GM21825 (cell line): ENCODE results near the gene CGB2.
"Not testable (repeated sequence)": the region's sequence is repeated elsewhere in the genome, so short reads cannot be mapped to it uniquely, and the experiment has no call there.

Experiments
- ATAC-seq: cut with Tn5 transposase; IDR thresholded peaks from one replicate; pipeline ENCODE4 v1.9.1; 2021; ENCODE audit warnings: mild to moderate bottlenecking, moderate library complexity; ENCODE audit not compliant: unreplicated experiment

Gene CGB2

DNA sequence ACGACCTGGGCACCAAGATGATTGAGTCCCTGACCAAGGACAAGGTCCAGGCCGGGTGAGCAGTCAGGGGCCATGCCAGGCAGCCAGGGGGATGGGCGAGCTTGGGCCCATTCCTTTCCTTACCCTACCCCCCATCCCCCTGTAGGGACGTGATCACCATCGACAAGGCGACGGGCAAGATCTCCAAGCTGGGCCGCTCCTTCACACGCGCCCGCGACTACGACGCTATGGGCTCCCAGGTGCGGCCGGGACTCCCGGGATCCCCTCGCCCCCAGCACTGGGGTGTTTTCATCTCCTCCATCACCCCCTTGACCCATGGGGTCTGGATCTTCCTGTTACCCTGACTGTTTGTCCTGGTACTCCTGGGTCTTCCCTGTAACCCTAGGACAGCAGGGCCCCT lies 21.9 kb upstream of the CGB2 start:
- ATAC-seq, result no peak

DNA sequence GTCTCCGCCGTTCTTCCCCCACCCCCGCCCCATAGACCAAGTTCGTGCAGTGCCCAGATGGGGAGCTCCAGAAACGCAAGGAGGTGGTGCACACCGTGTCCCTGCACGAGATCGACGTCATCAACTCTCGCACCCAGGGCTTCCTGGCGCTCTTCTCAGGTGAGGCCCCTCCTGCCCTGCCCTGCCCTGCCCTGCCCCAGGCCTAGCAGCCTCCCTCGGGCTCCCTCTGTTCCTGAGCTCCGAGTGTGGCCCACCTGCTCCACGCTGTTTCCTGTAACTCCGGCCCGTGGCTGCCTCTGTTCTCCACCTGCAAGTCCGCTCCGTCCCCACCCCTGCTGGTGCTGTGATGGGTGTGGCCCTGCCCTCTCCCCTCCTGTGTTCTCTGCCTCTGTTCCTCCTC lies 21.2 kb upstream of the CGB2 start:
- ATAC-seq, result no peak

DNA sequence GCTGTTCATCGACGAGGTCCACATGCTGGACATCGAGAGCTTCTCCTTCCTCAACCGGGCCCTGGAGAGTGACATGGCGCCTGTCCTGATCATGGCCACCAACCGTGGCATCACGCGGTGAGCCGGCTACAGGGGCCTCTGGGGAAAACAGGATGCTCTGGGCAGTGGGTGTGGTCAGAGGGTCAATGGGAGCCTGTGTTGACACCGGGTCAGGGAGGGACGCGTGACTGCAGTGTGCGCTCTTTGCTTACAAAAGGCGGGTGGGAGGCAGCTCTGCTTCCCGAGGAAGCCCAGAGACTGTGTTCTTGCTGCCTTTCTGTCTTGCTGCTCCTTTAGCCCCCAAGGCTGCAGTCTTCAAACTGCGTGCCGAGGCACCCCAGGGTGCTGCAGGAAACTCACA lies 20.5 kb upstream of the CGB2 start:
- no peak for ATAC-seq

DNA sequence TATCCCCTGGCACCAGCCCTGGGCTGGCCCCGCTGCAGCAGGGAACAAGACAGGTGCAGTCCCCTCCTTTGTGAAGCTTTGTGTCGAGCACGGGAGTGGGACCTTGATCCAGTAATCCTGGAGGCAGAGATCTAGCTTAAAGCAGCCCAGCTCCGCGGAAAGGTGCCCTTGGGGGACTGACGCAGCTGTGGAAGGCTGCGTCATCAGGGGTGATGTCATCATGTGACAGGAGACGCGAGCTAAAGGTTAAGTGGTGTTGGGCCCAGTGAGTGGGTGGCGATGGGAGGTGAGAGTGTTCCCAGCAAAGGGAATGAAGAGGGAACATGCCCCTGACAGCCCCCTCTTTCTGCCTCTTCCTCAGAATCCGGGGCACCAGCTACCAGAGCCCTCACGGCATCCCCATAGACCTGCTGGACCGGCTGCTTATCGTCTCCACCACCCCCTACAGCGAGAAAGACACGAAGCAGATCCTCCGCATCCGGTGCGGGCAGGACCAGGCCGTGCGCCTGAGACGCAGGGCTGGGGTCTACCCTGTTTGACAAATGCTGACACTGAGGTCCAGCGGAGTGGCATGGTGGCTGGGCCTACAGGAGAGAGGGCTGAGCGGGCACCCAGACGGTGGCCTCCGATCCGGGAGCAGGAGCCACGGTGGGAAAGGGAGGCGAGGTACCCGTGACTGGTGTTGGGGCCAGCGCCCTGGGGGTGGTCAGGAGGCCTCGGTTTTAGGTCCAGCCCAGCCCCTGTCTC lies 17.4 kb upstream of the CGB2 start:
- no peak for ATAC-seq

GRCh38 chr19:49014870-49015255 lies 16.8 kb upstream of the CGB2 start:
- no peak for ATAC-seq

DNA sequence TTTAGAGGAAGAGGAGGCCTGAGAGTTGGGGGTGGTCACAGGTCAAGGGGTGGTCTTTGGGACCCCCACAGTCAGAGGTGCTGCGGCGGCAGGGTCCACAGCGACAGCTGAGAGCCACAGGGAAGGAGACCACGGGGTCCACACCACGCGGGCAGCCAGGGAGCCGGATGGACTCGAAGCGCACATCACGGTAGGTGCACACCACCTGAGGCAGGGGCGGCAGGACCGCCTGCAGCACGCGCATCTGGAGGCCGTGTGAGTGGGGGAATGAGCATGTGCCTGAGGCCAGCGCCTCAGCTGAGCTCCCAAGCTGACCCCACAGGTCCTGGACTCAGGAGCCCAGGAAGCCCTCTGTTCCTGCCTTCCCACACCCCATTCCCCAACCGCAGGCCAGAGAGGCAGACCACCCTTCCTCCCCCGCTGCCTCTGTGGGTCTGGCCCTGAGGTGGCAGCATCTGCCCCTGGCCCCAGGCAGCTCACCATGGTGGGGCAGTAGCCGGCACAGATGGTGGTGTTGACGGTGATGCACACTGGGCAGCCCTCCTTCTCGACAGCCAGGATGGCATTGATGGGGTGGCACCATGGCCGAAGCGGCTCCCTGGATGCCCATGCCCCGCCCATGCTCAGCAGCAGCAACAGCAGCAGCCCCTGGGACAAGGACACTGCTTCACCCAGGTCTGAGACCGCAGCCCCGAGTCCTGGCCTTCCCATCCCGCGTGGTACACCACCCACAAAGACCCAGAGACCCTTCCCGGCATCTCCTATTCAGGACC lies 15.4 kb upstream of the CGB2 start:
- no peak for ATAC-seq

DNA sequence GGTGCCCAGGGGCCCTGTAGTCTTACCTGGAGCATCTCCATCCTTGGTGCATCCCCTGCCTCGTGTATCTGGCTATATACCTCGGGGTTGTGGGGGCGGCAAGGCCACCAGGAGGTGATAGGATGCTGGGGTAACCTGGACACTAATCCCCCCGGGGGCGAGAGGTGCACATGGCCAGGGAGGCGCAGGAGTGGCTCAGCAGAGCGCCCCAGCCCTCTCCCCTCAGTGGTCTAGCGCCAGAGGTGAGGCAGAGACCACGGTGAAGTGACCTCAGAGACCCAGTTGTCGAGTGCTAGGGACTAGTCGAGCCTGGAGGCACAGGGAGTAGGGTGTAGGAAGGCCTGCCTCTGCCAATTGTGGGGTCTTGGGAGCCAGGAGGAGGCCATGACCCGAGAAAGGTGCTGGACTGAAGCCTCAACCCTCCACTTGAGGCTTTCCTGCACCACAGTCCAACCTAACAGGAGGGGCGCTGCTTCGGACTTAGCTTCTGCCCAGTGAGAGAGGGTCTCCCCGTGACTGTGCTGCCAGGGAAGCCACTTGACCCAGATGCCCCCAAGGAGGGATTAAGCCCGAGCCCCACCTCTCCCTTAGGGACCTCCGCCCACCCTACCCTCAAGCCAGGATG lies 14.5 kb upstream of the CGB2 start, which contains the start of gene LHB:
Gene LHB (minus strand): TSS at position 51 of the 625 bp plus-strand sequence. CDS start 10 bp downstream, at position 41.
- ATAC-seq, result no peak

- ATAC-seq, result peak; percentile 38
Measured at GRCh38 chr19:49017666-49018351, 13.9 kb upstream of the CGB2 start.

- ATAC-seq, result not testable (repeated sequence)
Measured at GRCh38 chr19:49018388-49019241, 13.1 kb upstream of the CGB2 start.

DNA sequence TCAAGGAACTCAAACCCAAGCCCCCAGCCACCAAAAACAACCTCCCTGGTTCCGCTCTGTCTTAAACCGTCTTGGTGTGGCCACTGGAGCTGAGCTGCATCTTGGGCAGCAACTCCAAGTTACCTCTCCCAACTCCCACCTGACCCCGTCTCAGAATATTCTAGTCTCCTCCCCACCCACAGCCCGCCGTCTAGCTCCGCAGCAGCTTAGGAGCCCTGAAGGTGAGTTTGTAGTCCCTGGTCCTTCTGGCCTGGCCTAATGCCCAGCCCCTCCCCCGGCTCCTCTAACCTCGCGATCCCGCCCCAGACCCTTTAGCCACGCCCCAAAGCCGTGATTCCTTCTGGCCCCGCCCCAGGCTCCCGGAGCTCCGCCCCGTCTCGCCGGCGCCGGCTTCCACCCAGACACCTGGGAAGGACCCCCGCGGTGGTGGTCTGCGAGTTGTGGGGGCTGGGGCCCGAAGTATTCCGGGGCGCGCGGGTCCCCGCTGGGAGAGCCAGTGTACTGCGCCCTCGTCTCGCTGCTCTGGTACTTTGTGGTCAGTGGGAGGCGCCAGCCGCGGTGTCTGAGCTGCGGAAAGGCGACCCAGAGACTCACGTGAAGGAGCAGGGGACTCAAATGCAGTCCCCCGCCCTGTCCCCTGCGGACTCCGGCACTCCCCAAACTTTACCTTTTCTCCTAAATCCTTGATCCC lies 12.3 kb upstream of the CGB2 start:
- no peak for ATAC-seq

GRCh38 chr19:49020342-49020741 lies 11.3 kb upstream of the CGB2 start:
- ATAC-seq, result no peak

DNA sequence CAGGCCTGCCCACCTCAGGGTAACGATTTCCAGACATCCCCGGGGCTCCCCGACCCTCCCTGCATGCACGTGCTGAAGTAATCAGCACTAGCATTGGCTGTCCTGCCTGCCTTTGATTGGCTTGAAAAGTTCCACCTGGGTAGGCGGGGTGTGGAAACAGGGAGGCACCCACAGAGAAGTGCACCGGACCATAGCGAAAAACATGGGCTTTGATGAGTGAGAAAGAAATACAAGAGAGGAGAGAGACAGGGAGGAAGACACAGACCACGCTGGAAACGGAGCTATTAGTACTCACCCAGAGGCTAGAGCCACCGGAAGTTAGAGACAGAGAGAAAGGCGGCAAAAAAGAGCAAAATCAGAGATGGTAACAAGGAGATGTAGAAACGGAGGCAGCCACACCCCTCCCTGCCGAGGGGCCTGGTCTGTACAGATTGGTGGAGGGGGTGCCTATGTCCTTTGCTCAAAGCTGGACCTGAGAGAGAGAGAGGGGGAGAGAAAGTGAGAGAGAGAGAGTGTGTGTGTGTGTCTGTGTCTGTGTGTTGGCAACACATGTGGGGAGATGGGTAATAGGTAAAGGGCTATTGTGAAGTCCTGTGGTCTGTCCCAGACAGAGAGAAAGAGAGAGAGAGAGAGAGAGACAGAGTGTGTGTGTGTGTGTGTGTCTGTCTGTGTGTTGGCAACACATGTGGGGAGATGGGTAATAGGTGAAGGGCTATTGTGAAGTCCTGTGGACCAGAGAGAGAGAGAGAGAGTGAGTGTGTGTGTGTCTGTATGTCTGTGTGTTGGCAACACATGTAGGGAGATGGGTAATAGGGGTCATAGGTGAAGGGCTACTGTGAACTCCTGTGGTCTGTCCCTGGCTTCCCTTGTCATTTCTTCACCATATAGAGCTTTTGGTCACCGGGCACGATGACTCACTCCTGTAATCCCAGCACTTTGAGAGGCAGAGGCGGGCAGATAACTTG lies 10.5 kb upstream of the CGB2 start:
- ATAC-seq, result no peak

GRCh38 chr19:49022116-49022515 lies 9.6 kb upstream of the CGB2 start:
- ATAC-seq, result no peak

- ATAC-seq, result not testable (repeated sequence)
Measured at GRCh38 chr19:49024233-49024632, 7.5 kb upstream of the CGB2 start, which contains the start of gene CGB3. Gene CGB3, minus strand, starts transcription at chr19:49024333. Its CDS starts 362 bp downstream, at chr19:49023971.

DNA sequence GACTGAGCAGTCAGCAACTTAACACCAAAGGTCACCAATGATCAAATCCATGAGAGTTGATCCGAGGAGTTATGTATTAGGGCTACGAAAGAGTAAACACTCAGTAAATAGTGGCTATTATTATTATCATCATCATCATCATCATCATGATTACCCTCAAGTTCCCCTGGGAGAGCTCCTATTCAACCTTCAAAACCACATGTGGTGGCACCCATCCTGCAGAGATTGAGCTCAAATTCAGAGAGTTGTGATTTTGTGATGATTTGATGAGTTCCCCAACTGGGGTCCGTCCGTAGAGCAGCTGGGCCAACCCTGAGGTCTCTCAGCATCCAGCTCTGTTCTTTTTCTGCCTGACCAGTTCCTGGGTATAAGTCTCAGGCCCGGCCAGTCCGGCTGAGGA lies 6.6 kb upstream of the CGB2 start:
- not testable (repeated sequence) for ATAC-seq

DNA sequence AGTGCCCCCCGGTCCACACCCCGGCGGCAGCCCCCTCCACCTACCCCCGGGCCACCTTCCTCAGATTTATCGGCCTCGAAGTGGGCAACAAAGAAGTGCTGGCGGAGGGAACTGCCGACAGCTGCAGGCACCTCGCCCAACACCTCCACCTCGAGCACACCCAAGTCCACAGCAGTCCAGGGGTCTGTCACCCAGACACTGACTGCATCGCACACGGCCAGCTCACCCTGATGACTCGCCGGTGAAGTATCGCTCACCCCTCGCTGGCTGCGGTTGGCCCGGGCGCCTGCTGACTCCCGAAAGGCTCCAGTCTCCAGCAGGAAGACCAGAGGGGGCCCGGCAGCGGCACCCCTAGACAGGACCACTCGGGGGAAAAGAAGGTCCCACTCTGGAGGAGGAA lies 6.1 kb upstream of the CGB2 start:
- ATAC-seq, result not testable (repeated sequence)

GRCh38 chr19:49028686-49029085 lies 3.0 kb upstream of the CGB2 start:
- not testable (repeated sequence) for ATAC-seq

DNA sequence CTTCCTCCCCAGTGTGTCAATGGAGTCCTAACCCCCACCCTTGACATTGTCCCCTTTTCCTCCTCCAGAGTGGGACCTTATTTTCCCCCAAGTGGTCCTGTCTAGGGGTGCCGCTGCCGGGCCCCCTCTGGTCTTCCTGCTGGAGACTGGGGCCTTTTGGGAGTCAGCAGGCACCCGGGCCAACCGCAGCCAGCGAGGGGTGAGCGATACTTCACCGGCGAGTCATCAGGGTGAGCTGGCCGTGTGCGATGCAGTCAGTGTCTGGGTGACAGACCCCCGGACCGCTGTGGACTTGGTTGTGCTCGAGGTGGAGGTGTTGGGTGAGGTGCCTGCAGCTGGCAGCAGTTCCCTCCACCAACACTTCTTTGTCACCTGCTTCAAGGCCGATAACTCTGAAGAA lies 1.9 kb upstream of the CGB2 start:
- not testable (repeated sequence) for ATAC-seq
